Measurements from ENCODE around the gene C1orf210. TPM values are rescaled to one million over a fixed set of nuclear protein-coding genes. Genes with fewer than 3 reads are reported as not detected.

Gene C1orf210
- total and polyA plus RNA-seq, 2 donors, result 0.90 to 1.4 TPM

DNA sequence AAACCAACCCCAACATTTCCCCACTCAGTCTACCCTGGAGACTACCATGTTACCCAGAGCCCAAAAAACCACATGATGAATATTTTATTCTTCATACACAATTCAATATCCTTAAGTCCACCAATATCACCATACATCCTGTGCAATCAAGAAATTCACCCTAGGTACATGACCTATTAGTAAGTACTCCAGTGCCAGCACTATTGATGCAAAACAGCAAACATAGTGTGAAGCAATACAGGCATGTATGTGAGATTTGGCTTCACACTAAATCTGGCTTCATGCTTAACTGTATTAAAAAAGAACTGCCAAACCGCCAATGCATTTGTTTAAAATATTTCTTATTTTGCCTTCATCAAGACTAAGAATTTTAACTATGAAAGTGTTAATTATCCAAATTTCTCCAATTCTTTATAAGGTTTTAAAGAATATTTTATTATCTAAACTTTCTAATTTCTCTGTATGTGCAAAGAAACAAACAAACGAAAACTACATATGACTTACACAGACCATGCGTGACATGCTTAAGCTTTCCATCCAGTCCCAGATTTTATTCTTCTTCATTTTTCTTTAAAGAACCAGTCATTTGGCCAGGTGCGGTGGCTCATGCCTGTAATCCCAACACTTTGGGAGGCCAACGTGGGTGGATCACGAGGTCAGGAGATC is 38.0 kb downstream of the C1orf210 start:
- H3K4me3 ChIP-seq (ENCODE audit: low read depth, low read length), result no peak overlapping the region
- no peak for DNase-seq (ENCODE audit: extremely low spot score)
- H3K27ac ChIP-seq (ENCODE audit: low read depth), result no peak overlapping the region
- no peaks in the 10 kb centered on the region for H3K36me3 ChIP-seq (ENCODE audit: insufficient read depth)
- WGBS, result 89% methylated on average over 6 of the region's 6 CpGs
- H3K4me1 ChIP-seq (ENCODE audit: insufficient read depth), result no peaks in the 10 kb centered on the region

DNA sequence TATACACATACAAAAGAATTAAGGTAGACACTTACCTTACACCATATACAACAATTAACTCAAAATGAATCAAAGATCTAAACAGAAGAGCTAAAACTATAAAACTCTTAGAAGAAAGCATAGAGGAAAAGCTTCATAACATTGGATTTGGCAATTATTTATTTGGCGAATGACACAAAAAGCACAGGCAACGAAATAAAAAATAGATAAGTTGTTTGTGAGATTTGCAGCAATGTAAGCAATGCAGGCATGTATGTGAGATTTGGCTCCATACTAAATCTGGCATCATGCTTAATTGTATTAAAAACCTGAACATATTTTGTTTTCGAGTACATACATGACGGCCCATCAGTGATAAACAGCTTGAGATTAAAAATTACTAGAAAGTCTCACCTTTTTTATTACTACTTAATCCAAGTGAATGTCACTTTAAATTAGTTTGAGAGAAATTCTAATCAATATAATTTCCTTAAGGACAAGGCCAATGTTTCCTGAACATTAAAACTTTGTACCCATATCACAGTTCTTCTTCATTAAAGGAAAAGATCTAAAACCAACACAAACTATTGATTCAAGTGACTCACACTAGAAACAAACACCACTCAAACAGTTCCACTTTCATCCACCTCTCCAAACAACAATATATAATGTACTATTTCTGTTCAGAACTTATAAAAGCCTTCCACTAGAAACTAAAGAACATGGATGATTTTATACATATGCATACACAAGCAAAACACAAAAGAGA is 38.7 kb downstream of the C1orf210 start:
- 94% methylated on average over 4 of the region's 4 CpGs for WGBS
- Histone ChIP-seq H3K27ac (ENCODE audit: low read depth) (no peak overlapping the region), H3K4me3 (ENCODE audit: low read depth, low read length) (no peak overlapping the region), H3K36me3 (ENCODE audit: insufficient read depth) (no peaks in the 10 kb centered on the region), H3K4me1 (ENCODE audit: insufficient read depth) (no peaks in the 10 kb centered on the region)
- DNase-seq (ENCODE audit: extremely low spot score), result no peak

DNA sequence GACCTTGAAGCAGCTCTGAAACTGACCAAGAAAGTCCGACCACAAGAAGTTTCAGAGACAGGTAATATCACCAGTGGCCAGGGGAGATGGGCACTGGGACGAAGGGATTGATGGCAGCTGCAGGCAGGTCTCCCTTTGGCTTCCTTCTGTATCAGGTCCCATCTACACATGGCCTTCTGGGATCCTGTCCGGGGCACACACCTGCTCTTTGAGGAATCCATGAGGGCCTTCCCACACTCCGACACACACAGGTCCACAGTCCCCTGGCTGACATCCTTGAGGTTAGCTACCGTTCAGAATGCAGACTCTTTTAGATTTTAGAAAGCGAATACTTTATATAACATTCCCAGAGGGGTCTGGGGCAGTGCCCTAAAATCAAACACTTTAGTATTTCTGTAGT is 42.1 kb downstream of the C1orf210 start:
- H3K4me1 ChIP-seq (ENCODE audit: insufficient read depth), result no peaks in the 10 kb centered on the region
- no peaks in the 10 kb centered on the region for H3K36me3 ChIP-seq (ENCODE audit: insufficient read depth)
- no peak for DNase-seq (ENCODE audit: extremely low spot score)
- H3K27ac ChIP-seq (ENCODE audit: low read depth), result no peak overlapping the region
- 88% methylated on average over 6 of the region's 6 CpGs for WGBS
- H3K4me3 ChIP-seq (ENCODE audit: low read depth, low read length), result no peak overlapping the region

DNA sequence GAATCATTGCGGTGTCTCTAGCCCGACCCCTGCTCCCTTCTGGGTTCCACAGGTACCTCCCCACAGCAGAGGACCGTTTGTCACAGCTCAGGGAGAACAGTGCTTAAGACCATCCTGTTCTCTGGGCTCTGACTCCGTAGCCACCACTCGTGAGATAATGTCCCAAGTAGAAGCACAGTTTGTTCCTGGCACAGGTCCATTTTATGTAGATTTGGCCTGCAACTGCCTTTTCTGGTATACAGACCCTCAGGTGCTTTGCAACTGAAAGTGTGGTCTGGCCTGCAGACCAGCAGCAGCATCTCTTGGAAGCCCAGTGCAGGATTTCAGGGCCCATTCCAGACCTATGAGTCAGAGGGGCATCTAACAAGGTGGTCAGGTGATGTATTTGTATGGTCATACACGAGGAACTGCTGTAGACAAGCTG is 44.0 kb downstream of the C1orf210 start:
- Histone ChIP-seq H3K4me3 (ENCODE audit: low read depth, low read length) (no peak overlapping the region), H3K27ac (ENCODE audit: low read depth) (no peak overlapping the region), H3K4me1 (ENCODE audit: insufficient read depth) (no peaks in the 10 kb centered on the region), H3K36me3 (ENCODE audit: insufficient read depth) (no peaks in the 10 kb centered on the region)
- no peak for DNase-seq (ENCODE audit: extremely low spot score)
- 52% methylated on average over 6 of the region's 6 CpGs for WGBS

DNA sequence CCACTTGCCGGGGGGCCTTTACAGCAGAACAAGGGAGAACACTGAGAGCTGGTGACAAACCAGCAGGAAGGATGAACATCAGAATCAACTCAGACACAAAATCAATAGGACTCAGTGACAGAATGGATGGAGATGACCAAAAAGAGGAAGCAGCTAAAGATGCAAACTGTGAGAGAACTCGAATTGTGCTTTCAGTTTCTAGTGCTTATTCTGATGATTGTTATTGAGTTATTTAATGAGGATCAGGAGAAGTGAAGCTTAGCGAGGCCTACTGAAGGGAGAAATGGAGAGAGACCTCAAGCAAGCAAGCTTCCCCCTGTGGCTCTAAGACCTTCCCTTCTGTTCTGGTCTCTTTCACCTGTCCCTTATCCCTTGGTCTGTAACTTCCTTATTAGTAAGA is 45.9 kb downstream of the C1orf210 start:
- no peaks in the 10 kb centered on the region for H3K36me3 ChIP-seq (ENCODE audit: insufficient read depth)
- 84% methylated on average over 3 of the region's 3 CpGs for WGBS
- H3K27ac ChIP-seq (ENCODE audit: low read depth), result no peak overlapping the region
- H3K4me1 ChIP-seq (ENCODE audit: insufficient read depth), result no peaks in the 10 kb centered on the region
- no peak for DNase-seq (ENCODE audit: extremely low spot score)
- no peak overlapping the region for H3K4me3 ChIP-seq (ENCODE audit: low read depth, low read length)

DNA sequence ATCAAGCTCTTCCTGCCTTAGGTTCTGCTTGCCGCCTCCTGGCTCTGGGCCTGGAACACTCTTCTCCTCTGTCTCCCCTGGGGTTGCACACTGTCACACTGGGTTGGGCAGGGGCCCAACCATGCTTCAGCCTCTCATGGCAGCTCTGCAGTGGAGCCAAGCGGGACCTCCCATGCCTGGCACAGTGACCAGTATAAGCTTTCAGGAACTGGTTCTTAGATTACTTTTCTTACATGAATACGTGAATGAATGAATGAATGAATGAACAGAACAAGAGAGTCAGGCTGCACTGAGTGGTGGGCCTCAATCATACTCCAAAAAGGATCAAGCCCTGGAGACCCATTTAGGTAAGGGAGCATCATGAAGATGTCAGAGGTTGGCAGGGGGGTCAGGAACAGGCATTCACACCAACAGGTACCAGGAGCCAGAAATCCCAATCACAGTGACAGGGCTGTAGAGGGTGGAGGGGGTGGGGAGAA is 46.4 kb downstream of the C1orf210 start:
- Histone ChIP-seq H3K4me1 (ENCODE audit: insufficient read depth) (no peaks in the 10 kb centered on the region), H3K36me3 (ENCODE audit: insufficient read depth) (no peaks in the 10 kb centered on the region), H3K27ac (ENCODE audit: low read depth) (no peak overlapping the region), H3K4me3 (ENCODE audit: low read depth, low read length) (no peak overlapping the region)
- no peak for DNase-seq (ENCODE audit: extremely low spot score)
- WGBS, result 78% methylated on average over 3 of the region's 3 CpGs

DNA sequence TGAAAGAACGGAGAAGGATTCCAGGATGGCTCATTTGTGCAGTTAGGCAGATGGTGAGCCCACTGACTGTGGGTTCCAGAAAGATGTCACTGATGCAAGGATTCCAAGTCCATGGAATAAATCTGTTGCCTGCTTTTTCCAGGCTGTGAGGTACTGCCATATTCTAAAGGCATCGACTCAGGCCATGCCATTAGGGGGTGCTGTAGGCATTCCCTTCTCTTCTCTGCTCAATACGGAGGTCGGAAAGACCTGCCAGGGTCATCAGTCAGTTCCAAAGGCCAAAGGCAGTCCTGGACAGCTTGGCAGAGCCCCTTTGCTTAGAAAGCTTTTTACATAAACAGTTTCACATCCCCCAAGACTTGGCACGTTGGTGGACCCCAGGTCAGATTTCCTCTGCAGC is 47.3 kb downstream of the C1orf210 start:
- Histone ChIP-seq H3K4me3 (ENCODE audit: low read depth, low read length) (no peak overlapping the region), H3K27ac (ENCODE audit: low read depth) (no peak overlapping the region), H3K4me1 (ENCODE audit: insufficient read depth) (no peaks in the 10 kb centered on the region), H3K36me3 (ENCODE audit: insufficient read depth) (no peaks in the 10 kb centered on the region)
- WGBS, result 11% methylated on average over 5 of the region's 5 CpGs
- DNase-seq (ENCODE audit: extremely low spot score), result no peak

DNA sequence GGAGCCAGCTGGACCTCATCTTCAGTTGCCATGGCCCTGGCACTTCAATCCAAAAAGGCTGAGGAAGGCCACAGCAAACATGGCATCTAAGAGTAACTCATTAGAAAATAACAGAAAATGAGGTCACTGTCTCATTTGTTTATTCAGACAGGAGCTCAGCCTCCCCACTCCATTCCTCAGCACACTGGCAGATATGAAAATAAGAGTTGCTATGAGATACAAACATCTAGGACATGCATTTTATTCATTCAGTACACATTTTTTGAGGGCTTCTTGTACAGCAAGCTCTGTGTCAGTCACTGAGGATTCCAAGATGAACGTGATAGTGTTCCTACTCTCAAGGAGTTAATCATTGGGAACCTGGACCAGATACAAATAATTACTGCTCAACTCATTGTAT is 48.3 kb downstream of the C1orf210 start:
- no peaks in the 10 kb centered on the region for H3K4me1 ChIP-seq (ENCODE audit: insufficient read depth)
- no peak overlapping the region for H3K27ac ChIP-seq (ENCODE audit: low read depth)
- H3K4me3 ChIP-seq (ENCODE audit: low read depth, low read length), result no peak overlapping the region
- WGBS, result 73% methylated on average over 1 of the region's 1 CpG
- no peaks in the 10 kb centered on the region for H3K36me3 ChIP-seq (ENCODE audit: insufficient read depth)
- no peak for DNase-seq (ENCODE audit: extremely low spot score)

DNA sequence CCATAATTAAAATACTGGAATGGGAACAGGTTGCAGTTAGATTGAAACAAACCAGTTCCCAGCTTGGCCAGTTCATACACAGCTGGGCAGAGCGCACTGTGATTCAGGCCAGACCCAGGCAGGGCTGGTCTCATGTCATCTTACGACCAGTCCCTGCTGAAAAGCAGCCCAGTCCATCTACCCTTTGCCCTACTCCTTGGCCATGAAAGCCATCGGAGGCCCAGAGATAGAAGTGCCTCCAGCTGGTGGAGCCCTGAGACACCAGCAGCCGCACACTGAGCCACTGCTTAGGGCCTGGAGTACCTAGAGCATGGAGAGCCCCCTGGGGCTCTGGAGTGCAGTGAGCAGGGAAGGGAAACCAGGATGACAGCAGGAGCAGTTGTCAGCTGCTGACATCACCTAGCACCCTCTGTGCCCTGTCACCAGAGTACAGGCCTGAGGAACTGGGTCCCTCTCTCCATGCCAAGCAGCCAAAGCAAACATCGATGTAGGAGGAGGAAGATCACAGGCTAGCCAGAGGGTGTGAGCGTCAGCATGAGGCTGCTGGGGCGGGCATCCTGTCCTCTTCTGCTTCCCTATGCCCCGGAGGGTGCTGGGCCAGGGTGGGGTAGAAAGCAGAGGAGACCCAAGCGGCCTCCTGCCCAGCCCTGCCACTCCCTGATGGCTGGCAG is 49.8 kb downstream of the C1orf210 start:
- no peak overlapping the region for H3K27ac ChIP-seq (ENCODE audit: low read depth)
- no peaks in the 10 kb centered on the region for H3K36me3 ChIP-seq (ENCODE audit: insufficient read depth)
- no peak overlapping the region for H3K4me3 ChIP-seq (ENCODE audit: low read depth, low read length)
- DNase-seq (ENCODE audit: extremely low spot score), result no peak
- WGBS, result 79% methylated on average over 9 of the region's 9 CpGs
- no peaks in the 10 kb centered on the region for H3K4me1 ChIP-seq (ENCODE audit: insufficient read depth)

DNA sequence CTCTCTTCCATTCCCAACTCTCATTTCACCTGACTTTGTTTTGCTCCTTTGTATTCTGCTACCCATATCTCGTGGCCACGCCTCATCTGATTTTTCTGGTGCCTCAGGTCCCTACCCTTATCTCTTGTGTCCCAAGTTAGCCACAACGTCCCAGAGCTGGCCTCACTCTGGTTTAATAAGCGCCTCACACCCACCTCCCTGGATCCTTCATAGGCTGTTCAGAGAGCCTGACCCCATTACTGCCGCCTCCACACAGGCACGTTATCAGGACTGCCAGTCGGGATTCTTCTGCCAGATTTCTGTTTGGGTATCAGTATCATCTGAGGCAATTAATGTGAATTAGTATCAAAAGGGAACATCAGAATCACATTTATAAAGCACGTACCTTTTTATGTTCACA is 50.3 kb downstream of the C1orf210 start:
- Histone ChIP-seq H3K27ac (ENCODE audit: low read depth) (no peak overlapping the region), H3K36me3 (ENCODE audit: insufficient read depth) (no peaks in the 10 kb centered on the region), H3K4me1 (ENCODE audit: insufficient read depth) (no peaks in the 10 kb centered on the region), H3K4me3 (ENCODE audit: low read depth, low read length) (no peak overlapping the region)
- 70% methylated on average over 8 of the region's 8 CpGs for WGBS
- DNase-seq (ENCODE audit: extremely low spot score), result no peak

DNA sequence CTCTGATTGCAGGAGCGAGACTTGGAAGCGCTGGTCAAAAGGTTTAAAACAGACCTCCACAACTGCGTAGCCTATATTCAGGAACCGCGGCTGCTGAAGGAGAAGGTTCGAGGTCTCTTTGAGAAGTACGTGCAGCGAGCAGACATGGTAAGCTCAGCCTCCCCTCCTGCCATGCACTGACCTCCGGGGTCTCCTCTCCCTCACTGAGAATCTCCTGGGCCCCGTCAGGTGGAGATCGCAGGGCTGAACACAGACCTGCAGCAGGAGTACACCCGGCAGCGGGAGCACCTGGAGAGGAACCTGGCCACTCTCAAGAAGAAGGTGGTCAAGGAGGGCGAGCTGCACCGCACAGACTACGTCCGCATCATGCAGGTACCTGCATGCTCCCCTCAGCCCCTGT is 51.1 kb downstream of the C1orf210 start:
- H3K4me3 ChIP-seq (ENCODE audit: low read depth, low read length), result no peak overlapping the region
- no peaks in the 10 kb centered on the region for H3K36me3 ChIP-seq (ENCODE audit: insufficient read depth)
- H3K4me1 ChIP-seq (ENCODE audit: insufficient read depth), result no peaks in the 10 kb centered on the region
- WGBS, result 93% methylated on average over 17 of the region's 17 CpGs
- no peak for DNase-seq (ENCODE audit: extremely low spot score)
- H3K27ac ChIP-seq (ENCODE audit: low read depth), result no peak overlapping the region

DNA sequence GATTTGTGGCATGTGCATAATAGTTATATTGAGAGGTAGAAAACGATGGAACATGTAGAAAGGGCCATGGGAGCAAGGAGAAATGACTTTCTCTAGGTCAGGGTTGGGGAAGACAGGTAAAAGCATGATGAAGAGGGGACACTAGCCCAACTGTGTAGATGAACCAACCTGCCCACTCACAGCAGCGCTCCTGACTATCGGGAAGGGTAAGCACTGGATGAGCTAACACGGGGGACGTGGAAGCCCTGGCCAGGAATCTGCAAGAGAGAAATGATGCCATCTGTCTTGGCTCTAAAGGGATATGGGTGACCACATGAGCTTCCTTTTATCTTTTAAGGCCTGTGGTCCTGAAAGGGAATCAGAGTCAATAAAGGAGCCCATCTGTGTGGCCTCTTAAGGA is 51.8 kb downstream of the C1orf210 start:
- H3K27ac ChIP-seq (ENCODE audit: low read depth), result no peak overlapping the region
- 84% methylated on average over 5 of the region's 5 CpGs for WGBS
- H3K36me3 ChIP-seq (ENCODE audit: insufficient read depth), result no peaks in the 10 kb centered on the region
- H3K4me3 ChIP-seq (ENCODE audit: low read depth, low read length), result no peak overlapping the region
- no peak for DNase-seq (ENCODE audit: extremely low spot score)
- no peaks in the 10 kb centered on the region for H3K4me1 ChIP-seq (ENCODE audit: insufficient read depth)

DNA sequence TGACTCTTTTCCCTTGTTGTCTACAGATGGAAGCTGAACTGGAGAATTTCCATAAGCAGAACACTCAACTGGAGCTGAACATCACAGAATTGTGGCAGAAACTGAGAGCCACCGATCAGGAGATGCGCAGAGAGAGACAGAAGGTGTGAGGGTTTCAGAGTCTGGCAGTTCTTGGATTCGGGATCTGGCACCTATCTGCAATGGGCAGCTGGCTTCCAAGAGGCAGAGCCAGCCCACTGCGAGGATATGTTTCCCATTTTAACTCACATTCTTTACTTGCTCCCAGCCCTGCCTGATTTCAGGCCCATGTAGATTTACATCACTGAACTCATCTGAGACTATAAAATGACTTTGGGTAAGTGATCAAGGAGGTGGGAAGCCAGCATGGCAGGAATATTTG is 52.9 kb downstream of the C1orf210 start:
- 81% methylated on average over 4 of the region's 4 CpGs for WGBS
- DNase-seq (ENCODE audit: extremely low spot score), result no peak

DNA sequence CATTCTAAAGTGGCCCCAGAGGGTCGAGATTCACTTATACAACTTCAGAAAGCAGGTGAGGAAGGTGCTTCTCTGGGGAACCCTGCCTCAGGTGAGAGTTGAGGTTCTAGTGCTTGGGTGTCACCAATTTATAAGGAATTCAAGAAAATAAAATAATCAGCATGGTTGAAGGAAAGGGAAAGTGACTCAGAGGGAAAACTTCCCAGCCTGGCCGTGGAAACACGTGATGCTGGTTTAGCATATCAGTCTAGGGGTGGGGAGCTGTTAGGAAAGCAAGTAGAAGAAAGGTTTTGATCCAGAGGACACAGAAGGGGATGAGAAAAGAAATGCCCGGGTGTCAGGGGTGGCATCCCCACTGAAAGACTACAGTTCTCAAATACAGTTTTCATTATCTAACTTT is 53.3 kb downstream of the C1orf210 start:
- 47% methylated on average over 4 of the region's 4 CpGs for WGBS
- Histone ChIP-seq H3K27ac (ENCODE audit: low read depth) (no peak overlapping the region), H3K4me3 (ENCODE audit: low read depth, low read length) (no peak overlapping the region), H3K4me1 (ENCODE audit: insufficient read depth) (no peaks in the 10 kb centered on the region), H3K36me3 (ENCODE audit: insufficient read depth) (no peaks in the 10 kb centered on the region)
- DNase-seq (ENCODE audit: extremely low spot score), result no peak

More for the DNA sequence above, 52.9 kb downstream of the C1orf210 start:
- Histone ChIP-seq H3K4me3 (ENCODE audit: low read depth, low read length) (no peak overlapping the region), H3K36me3 (ENCODE audit: insufficient read depth) (no peaks in the 10 kb centered on the region), H3K4me1 (ENCODE audit: insufficient read depth) (no peaks in the 10 kb centered on the region), H3K27ac (ENCODE audit: low read depth) (no peak overlapping the region)
